A549 (cell line): ENCODE measurements around the gene INPP5F. TPM values are rescaled to one million over a fixed set of nuclear protein-coding genes. Genes with fewer than 3 reads are reported as not detected.

ENCODE experiments used
- ATAC-seq, 2 experiments: fragments of 200-7000 bp in 1 of 2; fragments of >200 bp in 1 of 2; cut with Nextera tagmentation in 1 of 2; cut with Tn5 transposase in 1 of 2; 3 replicates each; pipeline versions ENCODE4 v1.8.0 to v1.9.1; 2018 to 2020; ENCODE audit warnings: mild to moderate bottlenecking in 1 of 2, moderate library complexity in 1 of 2
- CTCF ChIA-PET: fragments of 300-600 bp; sonication (Branson Sonifier 250); formaldehyde crosslinking; extraction: SDS; loops from one replicate; lab custom pipeline; 2021; ENCODE audit warnings: antibody characterized with exemption, inconsistent platforms; lab: Yijun Ruan, JAX
- POLR2A ChIA-PET: fragments of 350-600 bp; formaldehyde crosslinking; extraction: SDS; loops from one replicate; lab custom pipeline; 2021; ENCODE audit warnings: antibody characterized with exemption, inconsistent platforms; lab: Yijun Ruan, JAX
- DNase-seq, 2 experiments: peaks; one replicate each; pipeline versions ENCODE4 v3.0.0 to v3.0.0-alpha.2; 2011 to 2016; ENCODE audit warnings: low read depth in 1 of 2, low spot score in 1 of 2
- FAIRE-seq: peaks from 2 replicates; lab custom pipeline; 2011; peaks lifted over from hg19 to GRCh38; lab: Jason Lieb, UNC
- H3K27ac ChIP-seq, 2 experiments: fragments of >200 bp; sonication (Bioruptor Twin); formaldehyde crosslinking; 3 replicates each; pipeline ENCODE4 v1.5.1; 2016 to 2017
- H3K4me1 ChIP-seq: fragments of >200 bp; sonication (Bioruptor Twin); formaldehyde crosslinking; 3 replicates; pipeline ENCODE4 v1.6.1; 2016
- H3K4me2 ChIP-seq: fragments of >200 bp; sonication (Bioruptor Twin); formaldehyde crosslinking; 3 replicates; pipeline ENCODE4 v1.6.1; 2016
- H3K4me3 ChIP-seq: fragments of >200 bp; sonication (Bioruptor Twin); formaldehyde crosslinking; 3 replicates; pipeline ENCODE4 v1.5.1; 2016
- H3K9me3 ChIP-seq: fragments of >200 bp; sonication (Bioruptor Twin); formaldehyde crosslinking; 3 replicates; pipeline ENCODE4 v1.6.1; 2016
- CBX8 ChIP-seq: fragments of 200-600 bp; sonication (generic); IDR thresholded peaks from 2 replicates; pipeline ENCODE4 v1.6.1; 2016
- CHD2 ChIP-seq: fragments of 150-350 bp; IDR thresholded peaks from 2 replicates; pipeline ENCODE4 v1.6.1; 2014; ENCODE audit warnings: low read length; ENCODE audit not compliant: partially characterized antibody
- CHD4 ChIP-seq: fragments of 200-600 bp; sonication (generic); IDR thresholded peaks from 2 replicates; pipeline ENCODE4 v1.6.1; 2016; ENCODE audit warnings: antibody characterized with exemption, mild to moderate bottlenecking, borderline replicate concordance
- EHMT2 ChIP-seq: fragments of 200-600 bp; sonication (generic); IDR thresholded peaks from 2 replicates; pipeline ENCODE4 v1.6.1; 2016; ENCODE audit warnings: antibody characterized with exemption, low read depth, mild to moderate bottlenecking, moderate library complexity
- EP300 ChIP-seq, 2 experiments: fragments of >200 bp; sonication (Bioruptor Twin); formaldehyde crosslinking; IDR thresholded peaks; 2 replicates in 1 of 2; 3 replicates in 1 of 2; pipeline ENCODE4 v1.6.1; 2016 to 2017
- HOXA7 ChIP-seq: fragments of 250-450 bp; sonication (Bioruptor Pico); IDR thresholded peaks from 2 replicates; pipeline ENCODE4 v1.5.0; 2020; ENCODE audit warnings: mild to moderate bottlenecking, moderate library complexity
- HOXB5 ChIP-seq: fragments of 250-450 bp; sonication (Bioruptor Pico); IDR thresholded peaks from 2 replicates; pipeline ENCODE4 v1.5.0; 2020; ENCODE audit warnings: mild to moderate bottlenecking, moderate library complexity
- MAFK ChIP-seq: fragments of 450-650 bp; IDR thresholded peaks from 2 replicates; pipeline ENCODE4 v1.6.1; 2014; ENCODE audit not compliant: partially characterized antibody
- NR3C1 ChIP-seq: fragments of >200 bp; sonication (Bioruptor Twin); formaldehyde crosslinking; IDR thresholded peaks from 3 replicates; pipeline ENCODE4 v1.6.1; 2017
- POLR2A ChIP-seq: IDR thresholded peaks from 2 replicates; pipeline ENCODE4 v1.6.1; 2012; ENCODE audit warnings: mild to moderate bottlenecking, low read length
- POLR2AphosphoS2 ChIP-seq: conservative IDR thresholded peaks from 2 replicates; pipeline ENCODE4 v1.6.1; 2012; ENCODE audit warnings: low read length, improper control_type of control experiment, inconsistent platforms
- RARB ChIP-seq: fragments of 250-450 bp; sonication (Bioruptor Pico); IDR thresholded peaks from 2 replicates; pipeline ENCODE4 v1.8.0; 2021; ENCODE audit warnings: mild to moderate bottlenecking, moderate library complexity
- RCOR1 ChIP-seq: fragments of 150-350 bp; IDR thresholded peaks from 2 replicates; pipeline ENCODE4 v1.6.1; 2014; ENCODE audit warnings: antibody characterized with exemption, low read length, low read depth
- RFX5 ChIP-seq: fragments of 450-650 bp; IDR thresholded peaks from 2 replicates; pipeline ENCODE4 v1.7.1; 2014; ENCODE audit warnings: antibody characterized with exemption, mild to moderate bottlenecking, moderate library complexity
- SMC3 ChIP-seq: fragments of >200 bp; sonication (Bioruptor Twin); formaldehyde crosslinking; IDR thresholded peaks from 3 replicates; pipeline ENCODE4 v1.6.1; 2018; ENCODE audit warnings: inconsistent platforms
- TFCP2L1 ChIP-seq: fragments of 250-450 bp; sonication (Bioruptor Pico); IDR thresholded peaks from 2 replicates; pipeline ENCODE4 v1.5.0; 2021; ENCODE audit warnings: mild to moderate bottlenecking
- ZC3H11A ChIP-seq: fragments of 450-650 bp; IDR thresholded peaks from 2 replicates; pipeline ENCODE4 v1.6.1; 2014; ENCODE audit warnings: antibody characterized with exemption, mild to moderate bottlenecking
- ZFP36 ChIP-seq: fragments of 450-650 bp; IDR thresholded peaks from 2 replicates; pipeline ENCODE4 v1.6.1; 2014; ENCODE audit warnings: borderline replicate concordance; ENCODE audit not compliant: partially characterized antibody
- WGBS: methylation state at CpG from one replicate; pipeline ENCODE4 v1.1.6; 2017; ENCODE audit errors: missing lambda C conversion rate; 5-methylcytosine and 5-hydroxymethylcytosine counted together
- polyA plus RNA-seq, 4 experiments: library from polyadenylated mRNA; depleted of rRNA in 3 of 4; stranded (reverse); fragments of >200 nt; fragmentation: RNase III in 1 of 4; extraction: RNeasy Plus Mini Kit Qiagen cat#74134 plus additional on column Dnase treatment in 1 of 4; gene quantifications; 2 replicates in 3 of 4; 3 replicates in 1 of 4; pipeline ENCODE4 v1.2.3, GENCODE V29; 2011 to 2017
- TF ChIP-seq, protein P1 (sequence below): fragments of 450-650 bp; IDR thresholded peaks from 2 replicates; pipeline ENCODE4 v1.6.1; 2014; ENCODE audit warnings: antibody characterized with exemption
- TF ChIP-seq, protein P2 (sequence below): IDR thresholded peaks from 2 replicates; pipeline ENCODE4 v1.6.1; 2012
- TF ChIP-seq, protein P3 (sequence below): fragments of >200 bp; sonication (Bioruptor Twin); formaldehyde crosslinking; IDR thresholded peaks from 2 replicates; pipeline ENCODE4 v1.6.1; 2016
- TF ChIP-seq, protein P4 (sequence below): fragments of >200 bp; sonication (Bioruptor Twin); formaldehyde crosslinking; IDR thresholded peaks from 3 replicates; pipeline ENCODE4 v1.5.1; 2016
- TF ChIP-seq, protein P5 (sequence below): IDR thresholded peaks from 2 replicates; pipeline ENCODE4 v1.6.1; 2012
- TF ChIP-seq, protein P6 (sequence below): fragments of 250-450 bp; sonication (Bioruptor Pico); IDR thresholded peaks from 2 replicates; pipeline ENCODE4 v1.5.0; 2021; ENCODE audit warnings: mild to moderate bottlenecking, moderate library complexity, borderline replicate concordance
- TF ChIP-seq, protein P7 (sequence below): fragments of >200 bp; sonication (Bioruptor Twin); formaldehyde crosslinking; IDR thresholded peaks from 3 replicates; pipeline ENCODE4 v1.6.1; 2016

Gene INPP5F
- polyA plus RNA-seq, 2 of the 4 experiments (the other 2 are of a cell fraction), result 5.6 to 7.7 TPM

DNA sequence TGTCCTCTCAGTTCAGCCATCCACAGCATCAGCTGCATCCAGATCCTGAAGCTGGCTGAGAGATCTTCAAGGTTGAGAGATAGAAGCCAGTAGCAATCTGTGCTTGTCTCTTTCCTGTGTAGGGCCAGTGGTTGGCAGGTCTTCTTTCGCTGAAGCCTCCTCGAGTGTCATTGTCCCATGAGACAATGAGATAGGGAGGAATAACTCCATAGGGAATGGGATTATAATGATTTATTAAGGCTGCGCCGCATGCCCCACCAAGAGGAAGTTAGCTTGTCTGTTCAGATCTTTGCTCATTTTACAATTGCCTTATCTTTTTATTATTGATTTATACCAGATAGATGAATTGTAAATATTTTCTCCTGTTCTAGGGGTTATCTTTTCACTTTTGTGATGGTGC, 85.3 kb downstream of the INPP5F start:
- FAIRE-seq (no peak), ATAC-seq (no peak), DNase-seq (no peak)
- 71% methylated on average over 4 of the region's 4 CpGs for WGBS
- H3K9me3 ChIP-seq, result no peaks in the 10 kb centered on the region
- no peak overlapping the region for H3K4me2 ChIP-seq
- ChIA-PET CTCF (interaction anchor here (0.8 kb wide), 1 partner anchor 9 kb away, joined by 3 read pairs; no protein-coding TSS in a partner anchor), POLR2A (no interaction called here)
- no peak overlapping the region for H3K4me3 ChIP-seq
- H3K4me1 ChIP-seq, result no peaks in the 10 kb centered on the region
- no peak overlapping the region for H3K27ac ChIP-seq
- TF ChIP-seq HOXB5 (CRISPR knock-in tag), result no peak
- no peak for TF ChIP-seq NR3C1
- TF ChIP-seq CHD2, result no peak
- TF ChIP-seq HOXA7 (CRISPR knock-in tag), result no peak
- TF ChIP-seq RARB (CRISPR knock-in tag), result no peak
- no peak for TF ChIP-seq TFCP2L1
- TF ChIP-seq, protein P1, sequence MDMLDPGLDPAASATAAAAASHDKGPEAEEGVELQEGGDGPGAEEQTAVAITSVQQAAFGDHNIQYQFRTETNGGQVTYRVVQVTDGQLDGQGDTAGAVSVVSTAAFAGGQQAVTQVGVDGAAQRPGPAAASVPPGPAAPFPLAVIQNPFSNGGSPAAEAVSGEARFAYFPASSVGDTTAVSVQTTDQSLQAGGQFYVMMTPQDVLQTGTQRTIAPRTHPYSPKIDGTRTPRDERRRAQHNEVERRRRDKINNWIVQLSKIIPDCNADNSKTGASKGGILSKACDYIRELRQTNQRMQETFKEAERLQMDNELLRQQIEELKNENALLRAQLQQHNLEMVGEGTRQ, result no peak
- TF ChIP-seq, protein P2, sequence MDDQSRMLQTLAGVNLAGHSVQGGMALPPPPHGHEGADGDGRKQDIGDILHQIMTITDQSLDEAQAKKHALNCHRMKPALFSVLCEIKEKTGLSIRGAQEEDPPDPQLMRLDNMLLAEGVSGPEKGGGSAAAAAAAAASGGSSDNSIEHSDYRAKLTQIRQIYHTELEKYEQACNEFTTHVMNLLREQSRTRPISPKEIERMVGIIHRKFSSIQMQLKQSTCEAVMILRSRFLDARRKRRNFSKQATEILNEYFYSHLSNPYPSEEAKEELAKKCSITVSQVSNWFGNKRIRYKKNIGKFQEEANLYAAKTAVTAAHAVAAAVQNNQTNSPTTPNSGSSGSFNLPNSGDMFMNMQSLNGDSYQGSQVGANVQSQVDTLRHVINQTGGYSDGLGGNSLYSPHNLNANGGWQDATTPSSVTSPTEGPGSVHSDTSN, result no peak
- TF ChIP-seq, protein P3, sequence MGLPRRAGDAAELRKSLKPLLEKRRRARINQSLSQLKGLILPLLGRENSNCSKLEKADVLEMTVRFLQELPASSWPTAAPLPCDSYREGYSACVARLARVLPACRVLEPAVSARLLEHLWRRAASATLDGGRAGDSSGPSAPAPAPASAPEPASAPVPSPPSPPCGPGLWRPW, result no peak
- TF ChIP-seq, protein P4, sequence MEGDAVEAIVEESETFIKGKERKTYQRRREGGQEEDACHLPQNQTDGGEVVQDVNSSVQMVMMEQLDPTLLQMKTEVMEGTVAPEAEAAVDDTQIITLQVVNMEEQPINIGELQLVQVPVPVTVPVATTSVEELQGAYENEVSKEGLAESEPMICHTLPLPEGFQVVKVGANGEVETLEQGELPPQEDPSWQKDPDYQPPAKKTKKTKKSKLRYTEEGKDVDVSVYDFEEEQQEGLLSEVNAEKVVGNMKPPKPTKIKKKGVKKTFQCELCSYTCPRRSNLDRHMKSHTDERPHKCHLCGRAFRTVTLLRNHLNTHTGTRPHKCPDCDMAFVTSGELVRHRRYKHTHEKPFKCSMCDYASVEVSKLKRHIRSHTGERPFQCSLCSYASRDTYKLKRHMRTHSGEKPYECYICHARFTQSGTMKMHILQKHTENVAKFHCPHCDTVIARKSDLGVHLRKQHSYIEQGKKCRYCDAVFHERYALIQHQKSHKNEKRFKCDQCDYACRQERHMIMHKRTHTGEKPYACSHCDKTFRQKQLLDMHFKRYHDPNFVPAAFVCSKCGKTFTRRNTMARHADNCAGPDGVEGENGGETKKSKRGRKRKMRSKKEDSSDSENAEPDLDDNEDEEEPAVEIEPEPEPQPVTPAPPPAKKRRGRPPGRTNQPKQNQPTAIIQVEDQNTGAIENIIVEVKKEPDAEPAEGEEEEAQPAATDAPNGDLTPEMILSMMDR, result no peak
- TF ChIP-seq POLR2AphosphoS2, result no peak
- no peak for TF ChIP-seq ZC3H11A
- TF ChIP-seq RCOR1, result no peak
- no peak for TF ChIP-seq CBX8
- TF ChIP-seq, protein P5, sequence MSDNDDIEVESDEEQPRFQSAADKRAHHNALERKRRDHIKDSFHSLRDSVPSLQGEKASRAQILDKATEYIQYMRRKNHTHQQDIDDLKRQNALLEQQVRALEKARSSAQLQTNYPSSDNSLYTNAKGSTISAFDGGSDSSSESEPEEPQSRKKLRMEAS, result no peak
- TF ChIP-seq, protein P6, sequence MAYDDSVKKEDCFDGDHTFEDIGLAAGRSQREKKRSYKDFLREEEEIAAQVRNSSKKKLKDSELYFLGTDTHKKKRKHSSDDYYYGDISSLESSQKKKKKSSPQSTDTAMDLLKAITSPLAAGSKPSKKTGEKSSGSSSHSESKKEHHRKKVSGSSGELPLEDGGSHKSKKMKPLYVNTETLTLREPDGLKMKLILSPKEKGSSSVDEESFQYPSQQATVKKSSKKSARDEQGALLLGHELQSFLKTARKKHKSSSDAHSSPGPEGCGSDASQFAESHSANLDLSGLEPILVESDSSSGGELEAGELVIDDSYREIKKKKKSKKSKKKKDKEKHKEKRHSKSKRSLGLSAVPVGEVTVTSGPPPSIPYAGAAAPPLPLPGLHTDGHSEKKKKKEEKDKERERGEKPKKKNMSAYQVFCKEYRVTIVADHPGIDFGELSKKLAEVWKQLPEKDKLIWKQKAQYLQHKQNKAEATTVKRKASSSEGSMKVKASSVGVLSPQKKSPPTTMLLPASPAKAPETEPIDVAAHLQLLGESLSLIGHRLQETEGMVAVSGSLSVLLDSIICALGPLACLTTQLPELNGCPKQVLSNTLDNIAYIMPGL (CRISPR knock-in tag), result no peak
- TF ChIP-seq POLR2A, result no peak
- no peak for TF ChIP-seq ZFP36
- TF ChIP-seq, protein P7, sequence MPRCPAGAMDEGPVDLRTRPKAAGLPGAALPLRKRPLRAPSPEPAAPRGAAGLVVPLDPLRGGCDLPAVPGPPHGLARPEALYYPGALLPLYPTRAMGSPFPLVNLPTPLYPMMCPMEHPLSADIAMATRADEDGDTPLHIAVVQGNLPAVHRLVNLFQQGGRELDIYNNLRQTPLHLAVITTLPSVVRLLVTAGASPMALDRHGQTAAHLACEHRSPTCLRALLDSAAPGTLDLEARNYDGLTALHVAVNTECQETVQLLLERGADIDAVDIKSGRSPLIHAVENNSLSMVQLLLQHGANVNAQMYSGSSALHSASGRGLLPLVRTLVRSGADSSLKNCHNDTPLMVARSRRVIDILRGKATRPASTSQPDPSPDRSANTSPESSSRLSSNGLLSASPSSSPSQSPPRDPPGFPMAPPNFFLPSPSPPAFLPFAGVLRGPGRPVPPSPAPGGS, result no peak

DNA sequence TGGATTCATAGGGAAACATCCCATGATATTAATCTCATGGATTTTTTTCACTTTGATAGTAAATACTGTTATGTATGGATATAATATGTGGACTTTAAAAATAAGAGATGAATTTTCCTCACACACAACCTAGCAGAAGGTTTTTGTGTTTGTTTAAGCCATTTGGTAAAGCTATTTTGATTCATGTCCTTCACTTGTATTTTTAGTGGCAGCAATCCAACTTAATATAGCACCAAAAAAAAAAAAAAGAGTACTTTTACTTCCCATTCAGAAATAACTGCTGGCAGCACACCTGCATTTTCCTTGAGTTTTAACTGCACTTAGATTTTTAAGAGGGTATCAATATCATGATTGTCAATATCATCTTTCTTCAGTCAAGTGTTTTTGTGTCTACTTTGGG, 86.8 kb downstream of the INPP5F start:
- ChIA-PET POLR2A (no interaction called here), CTCF (interaction anchor here (1.3 kb wide), 1 partner anchor 47 kb away, joined by 3 read pairs; no protein-coding TSS in a partner anchor)
- FAIRE-seq (no peak), DNase-seq (no peak), ATAC-seq (no peak)
- no peak overlapping the region for H3K4me2 ChIP-seq
- TF ChIP-seq RFX5, result no peak
- no peak for TF ChIP-seq HOXA7 (CRISPR knock-in tag)
- no peak for TF ChIP-seq NR3C1
- TF ChIP-seq CHD4, result no peak
- TF ChIP-seq HOXB5 (CRISPR knock-in tag), result no peak
- TF ChIP-seq POLR2AphosphoS2, result no peak
- no peak for TF ChIP-seq SMC3
- TF ChIP-seq RARB (CRISPR knock-in tag), result no peak
- TF ChIP-seq, protein P6 (CRISPR knock-in tag), result no peak
- no peak for TF ChIP-seq EP300 (IDR thresholded peaks at IDR 0.05)
- TF ChIP-seq EHMT2, result no peak
- TF ChIP-seq MAFK, result no peak
- no peak overlapping the region for H3K4me3 ChIP-seq
- no peak overlapping the region for H3K27ac ChIP-seq
- no peaks in the 10 kb centered on the region for H3K9me3 ChIP-seq
- H3K4me1 ChIP-seq, result no peaks in the 10 kb centered on the region
